Kidney epithelial cell (primary cell): ENCODE data around the gene HDAC11. TPM values are rescaled to one million over a fixed set of nuclear protein-coding genes. Genes with fewer than 3 reads are reported as not detected.

Experiments used
- DNase-seq: peaks from one replicate; pipeline ENCODE4 v3.0.0-alpha.2; 2010; ENCODE audit warnings: low read depth
- H3K27me3 ChIP-seq: 2 replicates; pipeline ENCODE4 v1.6.0; 2011; ENCODE audit warnings: low read length; ENCODE audit not compliant: control insufficient read depth, insufficient read depth
- H3K36me3 ChIP-seq: 2 replicates; pipeline ENCODE4 v1.5.1; 2011; ENCODE audit warnings: low read length; ENCODE audit not compliant: control insufficient read depth, insufficient read depth
- H3K4me3 ChIP-seq: 2 replicates; pipeline ENCODE4 v1.5.1; 2011; ENCODE audit warnings: low read depth, mild to moderate bottlenecking, control low read depth, low read length
- total RNA-seq: library from RNA; depleted of rRNA; stranded (reverse); fragments of >200 nt; gene quantifications from 2 replicates; pipeline ENCODE4 v1.2.3, GENCODE V29; 2015
- TF ChIP-seq, protein P1 (sequence below): IDR thresholded peaks from 2 replicates; pipeline ENCODE4 v1.5.1; 2011; ENCODE audit warnings: mild to moderate bottlenecking, moderate library complexity, low read length, control low read depth, inconsistent platforms; ENCODE audit not compliant: insufficient read depth, poor library complexity, severe bottlenecking

HDAC11 gene
- total RNA-seq, 1 donor from 2014 or later: 14.3 TPM

DNA sequence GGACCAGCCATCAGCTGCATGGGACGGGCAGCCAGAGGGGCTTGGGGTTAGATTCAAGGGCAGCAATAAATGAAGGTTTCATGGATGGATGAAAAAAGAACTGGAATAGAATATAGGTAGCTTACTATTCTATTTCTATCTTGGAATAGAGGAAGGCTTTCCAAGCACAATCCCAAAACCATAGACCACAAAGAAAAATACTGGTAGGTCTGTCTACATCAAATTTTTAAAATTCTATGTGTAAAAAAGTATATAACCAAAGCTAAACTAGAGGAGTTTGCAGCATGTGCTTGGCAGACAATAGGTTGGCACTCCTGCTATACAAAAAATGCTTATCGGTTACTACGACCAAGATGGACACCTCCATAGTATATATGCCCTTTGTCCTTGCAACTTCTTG lies 61.6 kb downstream of the HDAC11 start:
- TF ChIP-seq, protein P1, sequence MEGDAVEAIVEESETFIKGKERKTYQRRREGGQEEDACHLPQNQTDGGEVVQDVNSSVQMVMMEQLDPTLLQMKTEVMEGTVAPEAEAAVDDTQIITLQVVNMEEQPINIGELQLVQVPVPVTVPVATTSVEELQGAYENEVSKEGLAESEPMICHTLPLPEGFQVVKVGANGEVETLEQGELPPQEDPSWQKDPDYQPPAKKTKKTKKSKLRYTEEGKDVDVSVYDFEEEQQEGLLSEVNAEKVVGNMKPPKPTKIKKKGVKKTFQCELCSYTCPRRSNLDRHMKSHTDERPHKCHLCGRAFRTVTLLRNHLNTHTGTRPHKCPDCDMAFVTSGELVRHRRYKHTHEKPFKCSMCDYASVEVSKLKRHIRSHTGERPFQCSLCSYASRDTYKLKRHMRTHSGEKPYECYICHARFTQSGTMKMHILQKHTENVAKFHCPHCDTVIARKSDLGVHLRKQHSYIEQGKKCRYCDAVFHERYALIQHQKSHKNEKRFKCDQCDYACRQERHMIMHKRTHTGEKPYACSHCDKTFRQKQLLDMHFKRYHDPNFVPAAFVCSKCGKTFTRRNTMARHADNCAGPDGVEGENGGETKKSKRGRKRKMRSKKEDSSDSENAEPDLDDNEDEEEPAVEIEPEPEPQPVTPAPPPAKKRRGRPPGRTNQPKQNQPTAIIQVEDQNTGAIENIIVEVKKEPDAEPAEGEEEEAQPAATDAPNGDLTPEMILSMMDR: no peak
- no peak for DNase-seq
- no peaks in the 10 kb centered on the region for H3K27me3 ChIP-seq
- H3K36me3 ChIP-seq: no peaks in the 10 kb centered on the region
- no peak overlapping the region for H3K4me3 ChIP-seq

DNA sequence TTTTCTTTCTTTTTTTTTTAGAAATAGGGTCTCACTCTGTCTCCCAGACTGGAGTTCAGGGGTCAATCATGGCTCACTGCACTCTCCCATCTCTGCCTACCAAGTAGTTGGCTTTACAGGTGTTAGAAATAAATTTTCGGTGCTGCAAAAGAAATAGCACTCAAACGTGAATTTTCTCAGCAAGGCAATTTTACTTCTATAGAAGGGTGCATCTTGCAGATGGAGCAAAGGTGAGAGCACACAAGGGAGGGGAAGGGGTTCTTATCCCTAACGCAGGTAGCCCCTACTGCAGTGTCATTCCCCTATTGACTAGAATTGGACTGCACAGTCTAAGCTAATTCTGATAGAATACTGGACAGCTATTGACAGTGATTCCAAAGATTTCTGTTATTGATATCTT lies 62.0 kb downstream of the HDAC11 start:
- Histone ChIP-seq H3K36me3 (no peaks in the 10 kb centered on the region), H3K27me3 (no peaks in the 10 kb centered on the region), H3K4me3 (no peak overlapping the region)
- TF ChIP-seq, protein P1: no peak
- DNase-seq: no peak

DNA sequence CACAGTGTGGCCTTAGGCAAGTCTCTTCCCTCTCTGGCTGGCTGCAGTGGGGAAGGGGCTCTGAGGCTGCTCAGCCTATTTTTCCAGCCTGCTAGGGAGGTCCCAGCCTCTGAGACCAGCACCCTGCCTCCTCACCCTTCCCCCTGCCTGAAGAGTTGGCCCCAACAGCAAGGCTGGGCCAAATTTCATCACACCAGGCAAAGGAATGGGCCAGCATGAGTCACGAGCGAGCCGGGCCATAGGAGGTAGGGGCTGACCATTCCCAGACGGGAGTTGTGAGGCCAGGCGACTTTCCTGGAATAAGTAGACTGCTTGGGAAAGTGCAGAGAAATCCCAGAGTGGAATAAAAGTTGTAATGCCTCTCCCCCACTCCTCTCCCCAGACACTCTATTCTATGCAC lies 63.1 kb downstream of the HDAC11 start:
- TF ChIP-seq, protein P1: no peak
- no peak overlapping the region for H3K4me3 ChIP-seq
- no peak for DNase-seq
- peaks cover 3% of the 10 kb centered on the region for H3K27me3 ChIP-seq
- no peaks in the 10 kb centered on the region for H3K36me3 ChIP-seq

DNA sequence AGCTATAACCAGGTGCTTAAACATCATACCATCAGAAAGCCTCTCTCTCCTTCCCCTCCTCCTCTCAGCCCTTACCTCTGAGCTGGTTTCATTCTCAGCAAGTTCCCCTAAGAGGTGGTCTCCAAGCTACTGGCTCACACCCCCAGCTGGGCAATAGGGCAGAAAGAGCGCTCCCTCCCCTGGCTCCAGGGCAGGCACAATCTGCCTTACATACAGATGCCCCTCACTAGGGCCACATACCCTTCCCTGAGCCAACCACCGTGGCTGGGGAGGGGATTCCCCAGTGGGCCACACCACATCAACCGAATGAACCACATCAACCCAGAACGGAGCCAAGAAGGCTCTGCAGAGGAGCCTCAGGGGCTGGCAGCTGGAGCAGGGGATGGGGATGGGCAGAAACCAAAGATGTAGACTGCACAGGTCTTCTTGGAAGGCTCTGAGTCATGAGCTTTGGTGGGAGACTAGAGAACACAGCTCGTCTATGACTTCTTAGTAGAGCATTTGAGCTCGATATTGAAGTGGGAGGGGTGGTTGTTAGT lies 64.3 kb downstream of the HDAC11 start:
- TF ChIP-seq, protein P1: no peak

DNA sequence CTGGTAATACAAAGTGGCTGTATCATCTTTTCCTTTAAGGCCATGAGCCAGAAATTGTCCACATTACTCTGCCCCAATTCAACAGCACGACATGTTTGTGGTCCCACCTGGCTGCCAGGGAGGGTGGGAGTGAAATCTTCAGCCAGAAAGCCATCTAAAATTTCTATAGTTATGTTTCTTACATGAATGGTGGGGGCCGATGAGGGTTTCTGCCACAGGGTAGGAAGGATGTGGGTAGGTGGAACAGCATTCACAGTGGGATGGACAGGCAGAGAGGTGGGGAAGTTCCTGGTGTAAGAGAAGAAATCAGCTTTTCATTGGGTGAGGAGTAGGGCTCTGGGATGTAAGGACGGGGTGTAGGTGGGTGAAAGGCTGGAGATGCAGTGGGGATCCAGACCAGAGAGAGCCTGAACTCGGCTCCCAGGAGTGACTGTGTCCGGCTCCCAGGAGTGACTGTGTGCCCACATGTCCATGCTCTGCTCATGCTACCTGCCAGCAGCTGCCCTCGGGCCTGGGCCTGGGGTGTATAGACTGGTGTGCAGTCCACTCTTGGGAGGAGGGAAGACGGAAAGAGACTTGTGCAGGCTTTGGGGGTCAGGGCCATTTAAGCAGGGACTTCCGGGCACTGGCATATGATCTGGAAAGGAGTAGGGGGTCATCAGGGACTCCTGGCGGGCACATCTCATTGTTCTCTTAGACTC lies 65.0 kb downstream of the HDAC11 start:
- Histone ChIP-seq H3K4me3 (no peak overlapping the region), H3K27me3 (peaks cover 14% of the 10 kb centered on the region), H3K36me3 (no peaks in the 10 kb centered on the region)
- no peak for DNase-seq
- TF ChIP-seq, protein P1: no peak

More for the DNA sequence above, 64.3 kb downstream of the HDAC11 start:
- no peak for DNase-seq
- H3K27me3 ChIP-seq: peaks cover 7% of the 10 kb centered on the region
- H3K36me3 ChIP-seq: no peaks in the 10 kb centered on the region
- H3K4me3 ChIP-seq: no peak overlapping the region
